GM15510 (cell line): ENCODE data around the gene TRH.

Experiments used
- POLR2A ChIP-seq: IDR thresholded peaks from 3 replicates; pipeline ENCODE4 v1.6.1; 2011; ENCODE audit warnings: borderline replicate concordance; ENCODE audit not compliant: insufficient read length; ENCODE audit errors: extremely low read depth

TRH gene

GRCh38 chr3:129974564-129974832 lies at the start of gene TRH:
TSS of gene TRH (plus strand) at chr3:129974720. CDS start at chr3:129975817, 1,097 bp downstream.
- no peak for TF ChIP-seq POLR2A

- TF ChIP-seq POLR2A: no peak
These were observed 47.4 kb upstream of the TRH start for GRCh38 chr3:129927072-129927471.

GRCh38 chr3:129929383-129929782 lies 45.1 kb upstream of the TRH start:
- TF ChIP-seq POLR2A: no peak

- TF ChIP-seq POLR2A: no peak
These were observed 41.0 kb upstream of the TRH start for GRCh38 chr3:129933471-129933870.

- no peak for TF ChIP-seq POLR2A
These were observed 40.0 kb upstream of the TRH start for GRCh38 chr3:129934234-129935123.

- TF ChIP-seq POLR2A: no peak
These were observed 37.8 kb upstream of the TRH start for GRCh38 chr3:129936757-129937156.

GRCh38 chr3:129937717-129938116 lies 36.8 kb upstream of the TRH start:
- TF ChIP-seq POLR2A: no peak

- no peak for TF ChIP-seq POLR2A
These were observed 36.2 kb upstream of the TRH start for GRCh38 chr3:129938140-129938930.

- TF ChIP-seq POLR2A: no peak
These were observed 34.4 kb upstream of the TRH start for GRCh38 chr3:129940086-129940485.

GRCh38 chr3:129942296-129942695 lies 32.2 kb upstream of the TRH start:
- no peak for TF ChIP-seq POLR2A

GRCh38 chr3:129943020-129943419 lies 31.5 kb upstream of the TRH start:
- TF ChIP-seq POLR2A: no peak

- no peak for TF ChIP-seq POLR2A
These were observed 29.8 kb upstream of the TRH start for GRCh38 chr3:129944709-129945108.

GRCh38 chr3:129947538-129948240 lies 26.8 kb upstream of the TRH start:
- TF ChIP-seq POLR2A: no peak

GRCh38 chr3:129950318-129951046 lies 24.0 kb upstream of the TRH start:
- TF ChIP-seq POLR2A: no peak
